HT-29 (cell line): ENCODE results near the gene CORO1C. TPM values are rescaled to one million over a fixed set of nuclear protein-coding genes. Genes with fewer than 3 reads are reported as not detected.
"Not testable (repeated sequence)": the region's sequence is repeated elsewhere in the genome, so short reads cannot be mapped to it uniquely, and the experiment has no call there.

Source experiments
- DNase-seq: peaks from one replicate; pipeline ENCODE4 v3.0.0-alpha.2; 2015; ENCODE audit warnings: low spot score
- total RNA-seq: library from RNA; depleted of rRNA; stranded (reverse); fragments of >200 nt; shearing (Covaris generic); gene quantifications from 2 replicates; pipeline ENCODE4 v1.2.3, GENCODE V29; 2014

The CORO1C gene
- total RNA-seq, 1 experiment from 2014 or later, result 67.5 TPM

DNA sequence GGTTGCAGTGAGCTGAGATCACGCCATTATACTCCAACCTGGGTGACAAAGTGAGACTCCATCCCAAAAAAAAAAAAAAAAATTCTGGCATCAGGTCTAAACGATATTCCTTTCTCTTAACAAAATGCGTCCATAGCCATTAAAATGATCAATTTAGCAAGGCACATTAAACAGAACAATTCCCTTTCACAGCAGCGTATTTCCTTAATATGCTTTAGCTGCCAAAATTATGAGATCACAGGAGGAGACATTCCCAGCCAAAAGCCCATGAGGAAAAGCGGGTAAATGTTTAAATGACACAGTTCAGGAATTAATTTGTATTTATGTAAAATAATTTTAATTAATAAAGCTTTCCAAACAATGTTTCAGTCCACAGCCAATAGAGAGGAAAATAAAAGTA, 54.6 kb downstream of the CORO1C start:
- no peak for DNase-seq

- DNase-seq, result no peak
Observed at GRCh38 chr12:108675792-108676191, 55.5 kb downstream of the CORO1C start.

DNA sequence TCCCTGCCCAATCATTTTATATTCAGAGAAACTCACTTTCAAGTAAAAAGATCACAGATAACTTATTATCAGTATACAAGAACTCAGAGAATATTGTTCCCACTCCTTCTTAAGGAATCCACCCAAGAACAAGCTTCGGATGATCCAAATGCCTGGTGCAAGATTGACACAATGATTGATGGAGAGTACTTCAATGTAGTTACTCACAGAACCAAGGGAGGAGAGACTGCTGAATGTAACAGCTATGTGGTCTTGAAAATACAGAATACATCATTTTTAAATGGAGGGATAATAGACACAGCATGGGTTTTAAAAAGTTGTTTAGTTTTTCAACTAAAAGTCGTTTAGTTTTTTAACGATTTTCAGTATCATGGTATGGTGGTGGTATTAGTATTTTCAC, 59.3 kb downstream of the CORO1C start:
- no peak for DNase-seq

GRCh38 chr12:108671110-108671509, 60.2 kb downstream of the CORO1C start:
- no peak for DNase-seq

- DNase-seq, result no peak
Observed at GRCh38 chr12:108670066-108670631, 61.2 kb downstream of the CORO1C start.

DNA sequence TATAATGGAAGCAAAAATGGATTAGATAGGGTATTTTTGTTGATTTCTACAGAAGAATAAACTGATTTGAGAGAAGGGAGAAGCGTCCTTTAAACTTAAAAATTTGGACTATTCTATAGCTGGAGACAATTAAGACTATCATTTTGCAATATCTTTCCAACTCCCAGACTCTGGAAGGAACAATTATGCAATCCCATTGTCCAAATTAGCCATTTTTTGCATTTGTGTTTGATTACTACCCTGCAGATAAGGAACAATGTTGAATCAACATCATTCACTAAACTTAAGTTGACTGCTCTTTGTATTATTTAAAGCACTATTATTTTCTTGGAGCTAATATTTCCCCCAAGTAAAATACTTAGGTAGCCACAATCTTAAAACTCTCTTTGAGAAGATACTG, 62.8 kb downstream of the CORO1C start:
- no peak for DNase-seq

DNA sequence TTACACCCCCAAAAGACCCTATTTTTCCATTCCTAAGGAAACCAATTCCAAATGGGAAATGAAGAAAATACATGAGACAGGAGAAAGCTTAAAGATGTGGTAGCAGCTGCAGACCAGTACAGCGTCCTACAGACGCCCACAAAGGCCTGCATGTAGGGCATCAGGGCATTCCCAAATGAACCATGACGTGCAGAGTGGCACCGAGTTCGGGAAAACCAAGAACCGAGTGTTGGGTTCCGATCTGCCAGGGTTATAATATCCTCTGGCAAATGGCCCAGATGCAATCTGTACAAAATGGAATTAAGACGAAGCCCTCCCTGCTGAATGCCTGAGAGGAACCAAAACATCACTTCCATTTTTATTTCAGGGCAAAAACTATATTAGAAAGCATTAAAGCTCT, 63.3 kb downstream of the CORO1C start:
- no peak for DNase-seq

GRCh38 chr12:108667349-108667748, 64.0 kb downstream of the CORO1C start:
- DNase-seq, result no peak

GRCh38 chr12:108666401-108666881, 64.9 kb downstream of the CORO1C start:
- DNase-seq, result no peak

DNA sequence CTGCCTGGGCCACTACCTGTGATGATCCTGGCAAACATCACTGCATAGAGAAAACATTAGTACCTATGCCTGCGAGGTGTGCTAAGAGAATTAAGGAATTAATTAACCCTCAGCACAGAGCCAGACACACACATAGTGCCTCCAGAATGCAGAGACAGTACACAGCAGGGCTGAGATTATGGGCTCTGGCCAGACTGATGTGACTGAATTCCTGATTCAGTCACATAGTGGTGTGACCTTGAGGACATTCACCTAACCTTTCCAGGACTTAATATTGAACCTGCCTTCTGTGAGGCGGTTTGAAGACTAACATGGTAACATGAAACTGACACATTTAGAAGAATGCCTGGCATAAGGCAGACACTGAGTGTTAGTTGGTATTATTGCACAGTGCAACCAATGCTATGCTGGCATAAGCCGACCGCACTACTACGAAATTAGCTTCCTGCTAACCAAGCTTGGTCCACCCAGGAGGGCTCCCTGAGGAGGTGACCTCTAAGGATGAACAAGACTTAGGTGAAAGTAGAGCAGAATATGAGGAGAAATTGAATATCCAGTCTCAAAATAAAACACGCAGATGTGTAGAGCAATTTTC, 65.6 kb downstream of the CORO1C start:
- DNase-seq, result no peak

- DNase-seq, result peak; percentile 95
Observed at GRCh38 chr12:108664338-108665258, 66.7 kb downstream of the CORO1C start.

GRCh38 chr12:108663324-108664015, 67.8 kb downstream of the CORO1C start:
- no peak for DNase-seq

DNA sequence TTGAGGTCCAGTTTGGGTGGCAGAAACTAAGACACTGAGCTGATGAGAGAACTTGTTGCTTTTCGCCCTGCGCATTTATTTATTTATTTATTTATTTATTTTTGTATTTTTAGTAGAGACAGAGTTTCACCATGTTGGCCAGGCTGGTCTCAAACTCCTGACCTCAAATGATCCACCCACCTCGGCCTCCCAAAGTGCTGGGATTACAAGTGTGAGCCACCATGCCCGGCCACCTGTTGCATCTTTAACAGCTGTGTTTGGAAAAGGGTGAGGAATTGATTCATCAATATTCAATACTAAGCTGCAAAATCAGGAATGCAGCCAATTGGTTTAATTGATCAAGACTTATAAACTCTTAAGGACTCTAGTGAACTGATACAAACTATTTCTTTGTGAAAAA, 73.2 kb downstream of the CORO1C start:
- not testable (repeated sequence) for DNase-seq

DNA sequence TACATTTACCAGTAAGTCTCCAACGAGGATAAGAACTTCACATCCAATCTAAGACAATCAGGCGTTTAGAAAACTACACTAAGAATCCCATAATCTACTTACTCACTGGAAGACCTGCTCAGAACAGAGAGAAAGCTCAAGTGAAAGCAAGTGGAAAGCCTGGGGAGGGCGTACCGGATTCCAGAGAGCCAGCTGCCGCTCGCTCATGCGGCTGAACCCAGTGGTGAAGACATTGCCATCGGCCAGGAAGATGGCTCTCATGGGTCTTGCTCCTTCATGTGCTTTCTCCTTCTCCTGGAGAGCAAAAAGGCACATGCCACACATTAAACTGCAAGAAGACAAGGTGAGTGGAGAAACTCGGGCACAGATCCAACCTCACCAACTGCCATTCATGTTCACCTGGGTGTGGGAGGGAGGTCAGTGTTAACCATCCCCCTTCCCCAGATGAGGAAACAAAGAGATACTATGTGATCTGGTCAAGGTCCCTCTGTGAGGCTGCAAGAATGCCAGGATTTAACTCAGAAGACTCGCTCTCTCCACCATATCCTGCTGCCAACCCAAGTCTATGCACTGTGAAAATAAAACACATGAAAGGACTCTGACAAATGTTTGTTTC, 74.1 kb downstream of the CORO1C start:
- DNase-seq, result no peak

- DNase-seq, result not testable (repeated sequence)
Observed at GRCh38 chr12:108656247-108656646, 75.1 kb downstream of the CORO1C start.

- not testable (repeated sequence) for DNase-seq
Observed at GRCh38 chr12:108655812-108656175, 75.5 kb downstream of the CORO1C start.

GRCh38 chr12:108654622-108655021, 76.7 kb downstream of the CORO1C start:
- not testable (repeated sequence) for DNase-seq

- no peak for DNase-seq
Observed at GRCh38 chr12:108653922-108654321, 77.4 kb downstream of the CORO1C start.

GRCh38 chr12:108653082-108653516, 78.2 kb downstream of the CORO1C start:
- no peak for DNase-seq

GRCh38 chr12:108650083-108650482, 81.2 kb downstream of the CORO1C start:
- no peak for DNase-seq

DNA sequence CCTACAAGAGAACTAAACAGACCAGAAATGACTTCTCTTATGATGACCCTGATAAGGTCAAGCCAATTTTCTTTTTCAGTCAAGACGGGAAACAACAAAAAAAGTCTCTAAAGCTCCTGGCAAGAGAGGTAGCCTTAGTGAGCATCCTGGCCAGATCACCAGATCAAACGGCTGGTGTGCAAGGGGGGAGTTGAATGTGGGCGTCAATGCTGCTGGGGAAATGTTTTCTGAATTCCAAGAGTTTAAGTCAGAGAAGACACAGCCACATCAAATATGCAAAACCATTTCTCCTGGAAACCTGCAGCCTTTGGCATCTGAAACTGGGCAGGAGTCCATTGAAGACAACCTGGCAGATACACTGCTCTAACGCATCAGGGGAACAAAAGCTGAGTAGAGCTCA, 81.6 kb downstream of the CORO1C start:
- no peak for DNase-seq
